GM12892 (cell line): Measurements from ENCODE around the gene EGFL7.

Source experiments
- POLR2A ChIP-seq: IDR thresholded peaks from 2 replicates; pipeline ENCODE4 v1.6.1; 2011; ENCODE audit warnings: low read depth, low read length, control low read depth
- TAF1 ChIP-seq: IDR thresholded peaks from 2 replicates; pipeline ENCODE4 v1.6.1; 2011; ENCODE audit warnings: low read depth, mild to moderate bottlenecking, control low read depth, low read length, borderline replicate concordance

DNA sequence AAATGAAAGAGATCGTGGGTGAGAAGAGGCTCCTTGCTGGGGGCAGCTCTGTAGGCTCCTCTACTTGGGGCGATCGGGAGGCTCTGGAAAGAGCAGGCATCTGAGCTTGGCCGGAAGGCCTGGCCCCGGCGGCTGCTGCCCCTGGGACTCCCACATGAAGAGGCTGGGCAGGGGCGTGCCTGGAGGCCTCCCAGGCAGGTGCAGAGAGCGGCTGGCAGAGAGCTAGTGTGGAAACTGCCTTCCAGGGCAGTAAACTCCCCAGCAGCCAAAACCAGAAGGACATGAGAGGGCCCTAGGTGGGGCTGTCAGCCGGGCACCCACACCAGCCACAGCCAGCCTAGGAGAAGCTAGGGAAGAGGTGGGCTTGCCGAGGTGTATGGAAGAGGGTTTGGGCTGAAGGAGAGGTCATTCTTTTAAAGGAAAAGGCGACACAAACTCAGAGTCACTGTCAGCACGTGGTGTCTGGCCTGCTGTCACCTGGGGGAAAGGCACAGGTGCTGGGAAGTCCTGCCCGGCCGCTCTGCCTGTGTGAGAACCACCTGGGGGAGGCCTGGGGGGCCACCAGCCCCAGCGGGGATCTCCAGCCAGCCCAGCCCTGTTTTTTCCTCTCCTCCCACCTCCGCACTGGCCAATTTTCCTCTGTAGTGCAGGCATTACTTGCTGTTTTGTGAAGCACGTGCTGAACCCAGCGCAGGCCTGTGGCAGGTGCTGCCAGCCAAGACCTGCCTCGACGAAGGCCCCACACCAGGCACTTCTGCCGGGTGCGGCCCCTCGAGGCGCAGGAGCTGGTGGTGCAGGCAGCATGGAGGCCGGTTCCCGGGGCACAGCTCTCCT is 44.8 kb upstream of the EGFL7 start:
- TF ChIP-seq TAF1 (no peak), POLR2A (no peak)
